Dermis lymphatic vessel endothelial cell (primary cell): ENCODE measurements around the gene RNU5B-1. TPM values are rescaled to one million over a fixed set of nuclear protein-coding genes. Genes with fewer than 3 reads are reported as not detected.

Source experiments
- total RNA-seq: library from RNA; depleted of rRNA; stranded (reverse); fragments of >200 nt; gene quantifications from 2 replicates; pipeline ENCODE4 v1.2.1, GENCODE V29; 2014

The RNU5B-1 gene
- total RNA-seq: not detected in 2 replicates

GRCh38 chr15:65304381-65305149 is at the start of gene RNU5B-1:
RNU5B-1 (plus strand) TSS chr15:65304677.

GRCh38 chr15:65286704-65287519 is 17.6 kb upstream of the RNU5B-1 start, which contains the start of gene PARP16:
PARP16 (minus strand) TSS chr15:65286883; CDS start chr15:65286426, 457 bp downstream.

Other genes starting within 250 kb of the RNU5B-1 start
- not detected in 2 replicates for gene RASL12, start 236.7 kb upstream of the RNU5B-1 start, total RNA-seq
- not detected in 2 replicates for gene KBTBD13, start 227.9 kb upstream of the RNU5B-1 start, total RNA-seq
- gene UBAP1L, start 189.5 kb upstream of the RNU5B-1 start, total RNA-seq: 3.1 and 11.8 TPM in 2 replicates
- gene PDCD7, start 170.9 kb upstream of the RNU5B-1 start, total RNA-seq: 10.9 and 14.1 TPM in 2 replicates
- gene CLPX, start 119.3 kb upstream of the RNU5B-1 start, total RNA-seq: 40.1 and 49.9 TPM in 2 replicates
- gene CILP, start 93.2 kb upstream of the RNU5B-1 start, total RNA-seq: under 0.01 TPM in 1 of 2 replicates, not detected in the other
- gene PARP16, start 17.8 kb upstream of the RNU5B-1 start, total RNA-seq: 1.9 and 2.1 TPM in 2 replicates
- gene RNU5A-1, start 8.6 kb upstream of the RNU5B-1 start, total RNA-seq: not detected in 2 replicates
- gene IGDCC3, start 73.3 kb downstream of the RNU5B-1 start, total RNA-seq: 0.09 TPM in 1 of 2 replicates, not detected in the other
- under 0.01 and 0.09 TPM in 2 replicates for gene IGDCC4, start 118.3 kb downstream of the RNU5B-1 start, total RNA-seq
- gene DPP8, start 213.0 kb downstream of the RNU5B-1 start, total RNA-seq: 63.8 and 73.9 TPM in 2 replicates
- 82.5 and 111 TPM in 2 replicates for gene HACD3, start 225.8 kb downstream of the RNU5B-1 start, total RNA-seq